Measurements from ENCODE around the gene SLC25A42.
"Not testable (repeated sequence)": the region's sequence is repeated elsewhere in the genome, so short reads cannot be mapped to it uniquely, and the experiment has no call there.

SLC25A42 gene

DNA sequence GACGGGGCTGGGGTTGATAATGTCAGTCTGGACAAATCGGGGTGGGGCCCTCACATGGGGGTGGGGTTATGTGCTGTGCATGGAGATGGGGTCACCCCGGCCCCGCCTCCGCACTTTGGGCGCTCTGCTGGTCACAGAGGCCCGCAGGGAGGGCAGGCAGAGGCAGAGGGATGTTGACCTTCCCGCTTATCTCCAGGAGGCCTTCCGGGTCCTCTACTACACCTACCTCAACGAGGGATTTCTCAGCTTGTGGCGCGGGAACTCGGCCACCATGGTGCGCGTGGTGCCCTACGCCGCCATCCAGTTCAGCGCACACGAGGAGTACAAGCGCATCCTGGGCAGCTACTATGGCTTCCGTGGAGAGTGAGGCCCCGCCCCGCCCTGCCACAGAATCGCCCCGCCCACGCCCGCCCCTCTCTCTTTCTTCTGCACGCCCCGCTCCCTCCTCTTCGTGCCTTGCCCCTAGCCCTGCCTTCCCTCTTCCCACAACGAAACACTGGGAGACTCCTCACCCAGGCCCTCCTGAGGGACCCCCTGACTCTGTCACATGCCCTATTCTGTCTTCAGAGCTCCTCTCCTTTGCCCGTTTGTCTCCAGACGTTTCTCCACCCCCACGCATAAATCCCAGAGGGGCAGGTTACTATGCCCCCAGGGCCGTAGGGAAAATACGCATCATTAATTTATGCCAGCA lies 41.7 kb downstream of the SLC25A42 start:
- DNase-seq (ENCODE audit: low spot score) = peak; percentile 71

DNA sequence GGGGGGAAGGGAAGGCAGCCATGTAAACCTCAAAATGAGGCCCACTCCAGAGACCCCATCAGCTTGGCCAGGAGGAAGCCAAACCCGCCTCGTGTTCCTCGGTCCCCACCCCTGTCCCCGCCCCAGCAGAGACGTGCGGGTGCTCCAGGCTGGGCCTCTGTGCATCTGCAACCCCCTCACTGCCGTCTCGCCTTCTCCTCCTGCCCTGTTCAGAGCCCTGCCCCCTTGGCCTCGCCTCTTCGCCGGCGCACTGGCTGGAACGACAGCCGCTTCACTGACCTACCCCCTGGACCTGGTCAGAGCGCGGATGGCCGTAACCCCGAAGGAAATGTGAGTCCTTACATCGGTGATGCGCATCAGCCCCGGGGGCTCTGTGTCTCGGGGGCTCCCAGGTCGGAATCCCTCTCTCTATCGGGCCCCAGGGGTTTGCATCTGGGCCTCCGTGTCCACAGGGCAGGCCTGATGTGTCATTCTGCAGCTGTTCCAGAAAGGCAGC lies 42.3 kb downstream of the SLC25A42 start:
- no peak for DNase-seq (ENCODE audit: low spot score)

DNA sequence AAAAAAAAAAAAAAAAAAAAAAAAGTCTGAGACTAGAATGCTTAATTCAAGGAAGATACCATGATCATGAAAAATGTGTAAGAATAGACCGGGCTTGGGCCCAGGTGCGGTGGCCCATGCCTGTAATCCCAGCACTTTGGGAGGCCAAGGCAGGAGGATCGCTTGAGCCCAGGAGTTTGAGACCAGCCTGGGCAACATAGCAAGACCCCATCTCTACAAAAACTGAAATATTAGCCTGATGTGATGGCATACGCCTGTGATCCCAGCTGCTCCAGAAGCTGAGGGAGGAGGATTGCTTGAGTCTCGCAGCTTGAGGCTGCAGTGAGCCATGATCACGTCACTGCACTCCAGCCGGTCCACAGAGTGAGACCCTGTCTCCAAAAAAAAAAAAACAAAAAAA lies 43.1 kb downstream of the SLC25A42 start:
- not testable (repeated sequence) for DNase-seq (ENCODE audit: low spot score)

DNA sequence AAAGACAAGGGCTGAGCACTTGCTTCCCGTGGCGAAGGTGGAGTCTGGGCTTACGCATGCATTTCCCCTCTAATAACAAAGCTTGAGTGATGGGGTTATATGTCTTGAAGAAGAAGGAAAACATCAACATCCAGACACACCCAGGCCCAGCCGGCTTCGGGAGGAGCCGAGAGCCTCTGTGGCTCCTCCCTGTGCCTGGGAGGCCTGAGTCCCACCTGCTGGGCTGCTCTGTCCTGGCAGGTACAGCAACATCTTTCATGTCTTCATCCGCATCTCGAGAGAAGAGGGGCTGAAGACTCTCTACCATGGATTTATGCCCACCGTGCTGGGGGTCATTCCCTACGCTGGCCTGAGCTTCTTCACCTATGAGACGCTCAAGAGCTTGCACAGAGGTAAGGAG lies 43.9 kb downstream of the SLC25A42 start:
- no peak for DNase-seq (ENCODE audit: low spot score)

DNA sequence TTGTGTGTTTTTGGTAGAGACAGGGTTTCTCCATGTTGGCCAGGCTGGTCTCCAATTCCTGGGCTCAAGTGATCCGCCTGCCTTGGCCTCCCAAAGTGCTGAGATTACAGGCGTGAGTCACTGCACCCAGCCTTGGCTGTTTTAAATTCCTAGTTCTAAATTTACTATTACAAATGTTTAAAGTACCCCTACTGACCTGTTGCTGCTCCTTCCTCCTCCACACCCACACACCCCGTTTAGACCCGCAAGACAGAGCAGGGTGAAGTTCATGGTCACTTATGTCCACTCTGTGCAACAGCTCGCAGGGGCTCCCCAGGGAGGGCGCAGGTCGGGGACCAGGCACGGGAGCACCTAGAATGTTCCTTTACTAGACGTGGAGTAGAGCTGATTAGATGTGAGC lies 45.8 kb downstream of the SLC25A42 start:
- DNase-seq (ENCODE audit: low spot score) = no peak

DNA sequence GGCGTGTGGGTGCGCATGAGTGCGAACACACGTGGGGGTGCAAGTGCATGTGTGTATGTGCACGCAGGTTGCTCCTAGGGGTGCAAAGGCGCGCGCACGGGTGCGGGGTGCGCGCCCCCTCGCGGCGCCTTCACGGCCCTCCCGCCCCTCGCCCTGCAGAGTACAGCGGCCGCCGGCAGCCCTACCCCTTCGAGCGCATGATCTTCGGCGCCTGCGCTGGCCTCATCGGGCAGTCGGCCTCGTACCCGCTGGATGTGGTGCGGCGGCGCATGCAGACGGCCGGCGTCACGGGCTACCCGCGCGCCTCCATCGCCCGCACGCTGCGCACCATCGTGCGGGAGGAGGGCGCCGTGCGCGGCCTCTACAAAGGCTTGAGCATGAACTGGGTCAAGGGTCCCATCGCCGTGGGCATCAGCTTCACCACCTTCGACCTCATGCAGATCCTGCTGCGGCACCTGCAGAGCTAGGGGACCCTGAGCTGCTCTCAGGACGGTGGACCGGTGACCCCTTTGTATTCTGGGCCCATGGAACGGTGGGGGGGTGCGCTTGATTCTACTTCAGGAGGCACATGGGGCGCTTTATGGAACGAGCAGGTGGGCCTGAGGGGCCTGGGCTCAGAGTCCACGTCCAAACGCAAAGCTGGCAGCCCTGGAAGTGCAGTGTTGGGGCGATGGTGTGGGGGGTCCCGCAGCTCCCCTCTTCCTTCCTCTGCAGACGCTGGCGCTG lies 46.8 kb downstream of the SLC25A42 start:
- no peak for DNase-seq (ENCODE audit: low spot score)

DNA sequence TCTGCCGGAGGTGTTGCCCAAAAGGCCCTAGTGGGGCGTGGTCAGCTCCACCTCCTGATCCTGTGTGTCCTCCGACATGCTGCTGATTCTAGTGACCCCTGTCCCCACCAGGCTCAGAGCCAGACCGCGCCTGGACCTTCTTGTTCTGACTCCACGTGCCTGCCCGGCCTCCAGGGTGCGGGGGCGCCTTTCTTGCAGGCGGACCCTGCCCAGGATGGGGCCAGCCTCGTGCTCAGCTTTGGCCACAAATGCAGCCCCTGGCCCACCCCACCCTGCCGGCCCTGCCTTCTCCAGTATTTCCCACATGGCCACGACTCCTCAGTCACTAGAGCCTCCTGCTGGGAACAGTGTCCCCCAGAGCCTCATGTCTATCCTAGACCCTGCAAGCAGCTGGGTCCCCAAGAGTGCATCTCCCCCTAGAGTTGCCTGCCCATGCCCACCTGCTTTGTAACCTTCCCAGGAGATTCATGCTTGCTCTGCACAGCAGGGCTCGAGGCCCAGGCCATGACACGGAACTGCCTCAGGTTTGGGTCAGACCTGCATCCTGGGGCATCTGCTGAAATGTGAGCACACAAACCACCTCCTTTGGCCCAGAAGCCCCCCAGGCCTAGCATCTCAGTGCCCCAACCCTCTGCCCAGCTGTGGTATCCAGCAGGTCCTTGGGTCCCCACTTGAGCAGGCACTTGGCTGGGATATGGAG lies 47.5 kb downstream of the SLC25A42 start:
- no peak for DNase-seq (ENCODE audit: low spot score)

DNA sequence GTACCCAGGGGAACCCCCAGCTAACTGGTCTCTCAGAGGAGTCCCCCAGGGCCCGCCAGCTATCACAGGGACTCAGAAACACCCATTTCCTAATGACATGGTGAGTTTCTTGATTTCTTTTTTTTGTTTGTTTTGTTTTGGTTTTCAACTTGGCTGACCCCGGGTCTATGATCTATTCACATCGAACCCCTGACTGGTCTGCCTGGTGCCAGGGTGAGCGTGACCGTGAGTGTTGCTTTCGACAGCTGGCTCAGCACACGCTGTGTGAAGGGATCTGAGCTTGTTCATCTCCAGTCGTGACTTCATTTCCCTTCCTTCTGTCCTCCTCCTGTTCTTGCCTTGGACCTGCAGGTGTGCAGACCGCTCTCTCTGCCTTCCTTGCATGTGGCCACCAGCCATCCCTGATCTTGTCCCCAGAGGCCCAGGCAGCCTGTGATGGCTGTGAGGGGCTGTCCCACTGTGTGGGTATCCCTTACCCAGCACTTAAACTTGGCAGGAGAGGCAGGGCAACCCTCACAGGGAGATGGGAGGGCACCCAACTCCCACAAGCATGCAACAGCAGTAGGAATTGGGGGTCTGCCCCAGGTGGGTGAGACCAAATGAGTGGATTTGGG lies 48.3 kb downstream of the SLC25A42 start:
- no peak for DNase-seq (ENCODE audit: low spot score)

DNA sequence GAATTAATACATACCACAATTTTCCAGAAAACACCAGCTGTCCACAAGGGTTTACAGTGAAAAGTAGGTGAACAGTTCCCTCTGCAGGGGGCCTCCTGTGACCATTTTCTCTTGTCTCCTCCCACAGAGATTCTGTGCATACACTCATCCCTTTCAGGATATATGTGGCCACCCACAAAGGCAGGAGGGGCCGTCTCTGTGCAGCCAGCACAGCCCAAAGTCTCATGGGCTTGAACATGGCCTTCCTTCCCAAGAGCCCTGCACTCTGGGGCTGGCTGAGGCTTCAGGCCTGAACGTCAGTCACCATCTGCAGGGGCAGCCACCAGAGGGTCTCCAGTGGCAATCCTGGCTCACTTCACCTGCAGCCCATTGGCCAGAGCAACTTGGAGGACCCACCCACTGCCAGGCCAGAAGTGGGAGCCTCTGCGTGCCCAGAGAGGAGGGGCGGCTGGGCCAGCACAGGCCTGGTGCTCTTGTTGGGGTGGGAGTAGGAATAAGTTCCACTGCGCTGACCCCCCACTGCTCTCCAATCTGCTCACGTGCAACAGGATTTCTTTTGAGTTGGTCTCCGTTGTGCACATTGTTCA lies 49.3 kb downstream of the SLC25A42 start:
- DNase-seq (ENCODE audit: low spot score) = peak; percentile 28

DNA sequence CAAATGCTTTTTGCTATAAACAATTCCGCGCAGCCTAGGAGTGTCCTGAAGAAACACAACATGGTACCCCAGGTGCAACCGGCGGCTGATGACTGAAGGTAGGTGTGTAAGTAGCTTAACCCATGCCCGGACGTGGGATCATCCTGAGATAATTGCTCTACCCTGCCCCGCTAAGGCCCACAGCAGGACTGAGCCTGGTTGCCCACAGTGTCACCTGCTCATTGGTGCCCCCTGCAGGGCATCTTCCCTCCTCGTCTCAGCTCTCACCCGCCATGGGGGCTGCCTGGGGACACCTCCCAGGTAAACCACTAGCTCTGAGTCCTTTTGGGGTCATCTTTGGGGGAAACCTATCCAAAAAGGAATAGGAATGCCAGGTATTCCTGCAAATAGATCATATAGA lies 52.2 kb downstream of the SLC25A42 start:
- DNase-seq (ENCODE audit: low spot score) = peak; percentile 31

DNA sequence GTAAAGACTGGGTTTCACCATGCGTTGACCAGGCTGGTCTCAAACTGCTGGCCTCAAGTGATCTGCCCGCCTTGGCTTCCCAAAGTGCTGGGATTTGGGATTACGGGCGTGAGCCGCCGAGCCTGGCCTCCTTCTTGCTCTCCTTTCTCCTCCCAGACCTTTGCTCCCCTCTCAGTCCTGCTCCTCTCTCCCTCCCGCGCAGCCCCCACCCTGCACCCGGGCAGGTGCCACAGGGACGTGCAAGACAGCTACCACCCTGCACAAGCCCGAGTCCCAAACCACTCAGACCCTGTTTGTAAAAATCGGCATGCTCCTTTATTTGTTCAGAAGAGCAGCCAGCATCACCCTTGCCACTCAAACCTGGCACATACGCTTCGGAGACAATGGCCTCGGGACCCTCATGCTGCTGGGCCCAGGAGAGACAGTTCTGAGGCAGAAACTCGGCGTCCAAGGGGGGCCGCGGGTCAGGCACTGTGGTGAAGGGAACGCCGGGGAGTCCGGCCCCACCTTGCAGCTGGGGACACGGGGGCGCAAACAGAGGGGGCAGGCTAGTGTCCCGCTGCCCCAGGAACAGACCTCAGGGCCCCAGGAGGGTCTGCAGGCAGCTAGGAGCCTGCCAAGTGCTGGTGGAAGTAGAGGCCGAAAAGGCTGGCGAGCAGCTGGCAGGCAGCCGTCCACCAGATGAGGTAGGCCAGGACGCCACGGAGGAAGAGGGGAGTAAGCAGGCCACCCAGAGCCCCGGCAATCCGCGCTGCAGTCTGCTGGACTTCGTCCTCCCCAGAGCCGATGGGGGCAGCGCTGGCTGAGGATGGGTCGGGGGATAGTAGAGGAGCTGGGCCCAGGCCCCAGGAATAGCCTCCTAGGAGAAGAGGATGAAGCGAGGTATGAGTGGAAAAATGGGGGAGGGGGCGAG lies 55.8 kb downstream of the SLC25A42 start:
- DNase-seq (ENCODE audit: low spot score) = no peak

DNA sequence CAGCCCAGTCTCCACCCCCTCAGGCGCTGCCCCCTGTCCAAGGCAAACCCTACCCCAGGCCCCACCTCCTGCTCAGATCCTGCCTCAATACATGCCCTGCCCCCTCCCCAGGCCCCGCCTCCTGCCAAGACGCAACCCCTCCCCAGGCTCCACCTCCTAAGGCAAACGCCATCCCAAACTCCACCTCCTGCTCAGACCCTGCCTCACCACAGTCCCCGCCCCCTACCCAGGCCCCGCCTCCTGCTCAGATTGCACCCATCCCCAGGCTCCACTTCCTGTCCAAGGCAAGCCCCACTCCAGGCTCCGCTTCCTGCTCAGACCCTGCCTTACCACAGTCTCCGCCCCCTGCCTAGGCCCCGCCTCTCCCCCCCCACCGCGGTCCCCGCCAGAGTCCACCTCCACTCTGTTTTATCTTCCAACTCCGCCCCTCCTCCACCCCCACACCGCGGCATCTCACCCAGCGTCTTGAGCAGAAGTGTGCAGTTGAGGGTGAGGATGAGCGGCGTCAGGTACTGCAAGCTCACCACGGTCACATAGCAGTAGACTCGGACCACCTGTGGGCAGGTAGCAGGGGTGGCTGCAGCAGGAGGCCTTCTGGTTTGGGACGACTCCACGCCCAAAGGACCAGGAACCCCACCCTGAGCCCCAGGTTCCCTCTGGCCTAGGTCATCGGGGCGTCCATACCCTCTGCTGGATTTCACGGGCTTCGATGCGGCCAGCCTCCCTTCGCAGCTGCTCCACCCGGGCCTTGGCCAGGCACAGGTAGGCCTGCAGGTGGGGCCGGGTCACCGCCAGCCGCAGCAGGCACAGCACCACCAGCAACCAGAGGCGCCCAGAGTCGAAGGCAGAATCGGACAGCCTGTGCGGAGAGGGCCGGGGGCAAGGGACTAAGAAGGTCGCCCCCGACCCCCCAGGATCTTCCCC lies 56.8 kb downstream of the SLC25A42 start:
- peak; percentile 77 for DNase-seq (ENCODE audit: low spot score)

DNA sequence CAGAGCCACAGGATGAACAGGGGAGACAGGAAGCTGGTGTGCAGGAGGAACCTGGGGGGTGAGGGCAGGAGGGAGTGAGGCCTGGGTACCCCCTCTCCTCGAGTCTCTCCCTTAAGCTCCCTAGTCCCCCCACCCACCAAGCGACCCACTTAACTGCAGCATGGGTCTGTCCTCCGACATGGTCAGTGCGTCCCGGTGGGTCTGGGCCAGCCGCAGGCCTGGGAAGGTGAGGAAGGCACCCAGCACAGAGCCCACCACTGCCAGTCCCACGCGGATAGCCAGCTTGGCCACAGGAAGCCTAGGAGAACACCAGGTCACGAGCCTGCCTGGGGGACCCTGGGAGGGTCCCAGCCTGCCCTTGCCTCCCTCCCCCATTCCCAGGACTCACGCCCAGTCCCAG lies 57.6 kb downstream of the SLC25A42 start:
- no peak for DNase-seq (ENCODE audit: low spot score)

DNA sequence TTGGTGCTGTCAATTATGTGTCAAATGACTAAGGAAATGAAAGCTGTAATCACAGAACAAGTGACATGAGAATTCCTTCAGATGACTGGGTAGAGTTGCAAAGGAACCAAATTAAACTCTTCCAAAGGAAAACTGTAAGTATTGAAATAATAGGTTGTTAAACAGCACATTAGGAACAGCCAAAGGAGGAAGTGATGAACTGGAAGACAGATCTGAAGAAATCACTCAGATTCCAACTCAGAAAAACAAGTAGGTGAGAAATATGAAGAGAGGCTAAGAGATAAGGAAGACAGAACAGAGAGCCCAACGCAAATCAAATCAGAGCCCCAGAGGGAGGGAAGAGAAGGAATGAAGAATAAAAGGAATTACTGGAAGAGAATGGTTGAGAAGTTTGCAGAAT lies 59.1 kb downstream of the SLC25A42 start:
- DNase-seq (ENCODE audit: low spot score) = no peak

DNA sequence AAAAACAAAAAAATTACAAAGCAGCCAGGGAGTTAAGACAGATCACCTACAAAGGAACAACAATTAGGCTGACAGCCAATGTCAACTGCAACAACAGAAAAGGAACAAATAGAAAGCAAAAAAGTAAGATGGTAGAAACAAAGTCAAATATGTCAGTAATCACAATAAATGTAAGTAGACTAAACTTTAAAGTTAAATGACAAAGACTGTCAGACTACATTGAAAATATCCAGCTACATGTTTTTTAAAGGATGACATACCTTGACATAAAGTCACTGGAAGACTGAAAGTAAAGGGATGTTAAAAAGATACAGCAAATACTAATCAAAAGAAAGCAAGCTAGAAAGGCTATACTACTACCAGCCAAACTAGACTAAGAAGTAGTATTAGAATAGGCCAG lies 59.6 kb downstream of the SLC25A42 start:
- DNase-seq (ENCODE audit: low spot score) = no peak

DNA sequence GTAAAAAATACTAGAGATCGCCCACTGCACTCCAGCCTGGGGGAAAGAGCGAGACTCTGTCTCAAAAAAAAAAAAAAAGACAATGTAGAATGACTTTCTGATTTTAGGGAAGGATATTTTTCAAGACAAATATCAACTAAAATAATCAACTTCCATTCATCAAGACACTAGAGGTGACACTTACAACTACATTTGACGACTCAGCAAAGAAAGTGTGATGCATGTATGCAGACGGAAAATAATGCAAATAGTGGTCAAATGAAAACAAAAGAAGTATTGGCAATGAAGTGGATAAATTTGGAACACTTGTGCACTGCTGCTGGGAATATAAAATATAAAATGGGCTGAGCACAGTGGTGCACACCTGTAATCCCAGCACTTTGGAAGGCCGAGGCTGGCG lies 62.3 kb downstream of the SLC25A42 start:
- DNase-seq (ENCODE audit: low spot score) = no peak

DNA sequence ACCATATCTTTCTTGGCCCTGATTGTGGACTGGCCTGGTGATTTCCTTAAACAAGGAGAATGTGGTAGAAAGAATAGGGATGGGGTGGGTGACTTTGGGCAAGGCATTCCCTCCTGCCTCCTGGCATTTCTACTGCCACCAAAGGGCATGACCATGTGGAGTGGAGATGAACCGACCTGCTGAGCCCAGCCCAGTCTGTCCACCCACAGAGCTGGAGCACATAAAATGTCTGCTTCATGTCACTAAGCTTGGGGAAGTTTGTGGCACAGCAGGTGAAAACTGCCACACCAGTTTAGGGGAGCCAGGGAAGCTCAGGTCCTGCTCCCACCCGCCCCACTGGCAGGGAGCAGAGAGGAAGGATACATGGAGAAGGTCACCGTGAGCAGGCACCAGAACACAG lies 68.2 kb downstream of the SLC25A42 start:
- DNase-seq (ENCODE audit: low spot score) = no peak

DNA sequence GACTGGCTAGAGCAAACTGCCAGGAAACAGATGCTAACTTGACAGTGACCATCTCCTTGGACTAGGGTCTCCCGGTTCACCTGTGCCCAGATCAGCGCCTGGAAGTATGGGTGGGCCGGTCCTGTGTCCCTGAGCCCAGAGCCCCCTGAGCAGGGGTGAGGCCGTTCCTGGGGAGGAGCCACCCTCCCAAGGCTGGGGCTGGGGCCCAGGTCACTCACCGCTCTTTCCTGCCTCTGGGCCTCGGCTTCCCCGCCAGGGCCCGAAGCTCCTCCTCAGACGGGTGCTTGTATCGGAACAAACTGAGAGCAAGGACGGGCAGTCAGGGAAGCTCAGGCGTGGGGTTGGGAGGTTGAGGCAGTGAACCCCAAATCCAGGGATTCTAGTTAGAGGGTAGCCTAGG lies 69.1 kb downstream of the SLC25A42 start:
- DNase-seq (ENCODE audit: low spot score) = no peak

DNA sequence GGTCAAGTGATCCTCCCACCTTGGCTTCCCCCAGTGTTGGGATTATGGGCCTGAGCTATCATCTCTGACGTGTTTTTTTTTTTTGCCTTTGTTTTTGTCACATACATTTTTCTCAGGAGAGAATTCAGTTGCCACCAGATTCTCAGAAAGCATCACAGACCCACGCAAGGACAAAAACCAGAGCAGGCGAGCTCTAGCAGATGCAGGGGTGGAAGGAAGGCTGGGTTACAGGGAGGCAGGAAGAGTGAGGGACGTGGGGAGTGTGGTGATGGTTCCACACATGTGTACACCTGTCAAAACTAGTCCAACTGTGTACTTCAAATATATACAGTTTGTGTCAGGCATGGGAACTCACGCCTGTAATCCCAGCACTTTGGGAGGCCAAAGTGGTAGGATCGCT lies 70.2 kb downstream of the SLC25A42 start:
- no peak for DNase-seq (ENCODE audit: low spot score)

DNA sequence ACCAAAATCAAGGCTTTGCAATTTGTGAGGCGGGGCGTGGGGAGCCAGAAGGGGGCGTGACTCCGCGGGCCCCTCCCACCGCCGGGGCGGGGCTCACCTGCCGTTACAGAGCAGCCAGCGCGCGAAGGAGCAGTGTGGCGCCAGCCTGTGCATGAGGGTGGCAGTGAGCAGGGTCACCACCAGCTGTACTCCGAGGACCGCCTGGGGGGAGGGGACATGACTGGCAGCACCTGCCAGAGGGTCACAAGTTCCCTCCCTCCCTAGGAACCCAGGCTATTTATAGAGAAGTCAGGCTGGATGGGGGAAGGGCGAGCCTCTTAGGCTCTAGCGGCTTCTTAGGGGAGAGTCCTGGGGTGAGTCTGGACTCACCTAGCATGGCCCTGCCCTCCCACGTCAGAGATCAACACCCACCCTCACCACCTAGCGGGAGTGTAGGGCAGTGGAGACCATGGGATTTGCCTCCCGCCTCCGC lies 70.9 kb downstream of the SLC25A42 start:
- no peak for DNase-seq (ENCODE audit: low spot score)
